CD14-positive monocyte (primary cell): ENCODE results near the gene HS6ST2. TPM values are rescaled to one million over a fixed set of nuclear protein-coding genes. Genes with fewer than 3 reads are reported as not detected.

Source experiments
- DNase-seq, 3 donors: peaks; one replicate each; pipeline ENCODE4 v3.0.0-alpha.2; 2011 to 2022
- H2AFZ ChIP-seq: 2 replicates; pipeline ENCODE4 v1.6.0; 2012; ENCODE audit warnings: mild to moderate bottlenecking, low read depth, low read length, inconsistent platforms; ENCODE audit not compliant: insufficient read depth, poor library complexity, severe bottlenecking
- H3K27ac ChIP-seq, 2 donors: 1 replicate in 1 of 2; 2 replicates in 1 of 2; pipeline ENCODE4 v1.5.1; 2012 to 2013; ENCODE audit warnings: low read length in 2 of 2, control low read depth in 1 of 2, inconsistent platforms in 1 of 2, low read depth in 1 of 2, mild to moderate bottlenecking in 1 of 2
- H3K27me3 ChIP-seq, 2 donors: one replicate each; pipeline versions ENCODE4 v1.6.0 to v1.6.1; 2011 to 2013; ENCODE audit warnings: low read length in 2 of 2; ENCODE audit not compliant: control insufficient read depth in 2 of 2, insufficient read depth in 2 of 2
- H3K36me3 ChIP-seq, 2 donors: replicated peaks in 1 of 2; 1 replicate in 1 of 2; 2 replicates in 1 of 2; pipeline versions ENCODE4 v1.5.1 to v1.6.1; 2012 to 2013; ENCODE audit warnings: low read length in 2 of 2, control low read depth in 1 of 2, inconsistent platforms in 1 of 2, mild to moderate bottlenecking in 1 of 2; ENCODE audit not compliant: insufficient read depth in 2 of 2, control insufficient read depth in 1 of 2
- H3K4me1 ChIP-seq, 2 donors: 1 replicate in 1 of 2; 2 replicates in 1 of 2; pipeline versions ENCODE4 v1.5.1 to v1.6.1; 2012 to 2013; ENCODE audit warnings: low read length in 2 of 2, control low read depth in 1 of 2, inconsistent platforms in 1 of 2, mild to moderate bottlenecking in 1 of 2, moderate library complexity in 1 of 2; ENCODE audit not compliant: insufficient read depth in 2 of 2, control insufficient read depth in 1 of 2
- H3K4me2 ChIP-seq: replicated peaks from 2 replicates; pipeline ENCODE3; 2012; ENCODE audit warnings: low read length, moderate library complexity, mild to moderate bottlenecking; ENCODE audit not compliant: poor library complexity, severe bottlenecking; ENCODE audit errors: extremely low read depth
- H3K4me3 ChIP-seq, 3 experiments: fragments of 200-600 bp in 1 of 3; sonication (generic) in 1 of 3; replicated peaks in 1 of 3; 1 replicate in 2 of 3; 2 replicates in 1 of 3; pipeline ENCODE4 v1.5.1; 2011 to 2013; ENCODE audit warnings: low read length in 3 of 3, mild to moderate bottlenecking in 3 of 3, control low read depth in 2 of 3, low read depth in 2 of 3, inconsistent platforms in 1 of 3, moderate library complexity in 1 of 3
- H3K79me2 ChIP-seq: 2 replicates; pipeline ENCODE4 v1.6.0; 2012; ENCODE audit warnings: mild to moderate bottlenecking, control low read depth, inconsistent platforms, low read length, moderate library complexity; ENCODE audit not compliant: insufficient read depth
- H3K9ac ChIP-seq: 2 replicates; pipeline ENCODE4 v1.6.0; 2017; ENCODE audit warnings: low read length, mild to moderate bottlenecking; ENCODE audit not compliant: insufficient read depth, poor library complexity, severe bottlenecking
- H3K9me3 ChIP-seq, 2 donors: replicated peaks in 1 of 2; 1 replicate in 1 of 2; 2 replicates in 1 of 2; pipeline versions ENCODE4 v1.5.1 to v1.6.1; 2012 to 2013; ENCODE audit warnings: low read length in 2 of 2, control low read depth in 1 of 2; ENCODE audit not compliant: control insufficient read depth in 1 of 2, insufficient read depth in 1 of 2
- H4K20me1 ChIP-seq: 2 replicates; pipeline ENCODE4 v1.6.0; 2012; ENCODE audit warnings: mild to moderate bottlenecking, low read length, control low read depth, moderate library complexity; ENCODE audit not compliant: insufficient read depth
- H3K27ac Mint-ChIP-seq, 7 donors: one replicate each; pipeline ENCODE4 v1.8.0; 2020; ENCODE audit warnings: mild to moderate bottlenecking in 7 of 7, mixed read lengths in 7 of 7, moderate library complexity in 6 of 7, inconsistent platforms in 2 of 7
- H3K27me3 Mint-ChIP-seq, 3 donors: one replicate each; pipeline ENCODE4 v1.8.0; 2021 to 2022; ENCODE audit warnings: low read depth in 3 of 3, mild to moderate bottlenecking in 3 of 3, mixed read lengths in 3 of 3, moderate library complexity in 3 of 3, inconsistent platforms in 1 of 3
- H3K36me3 Mint-ChIP-seq, 2 donors: one replicate each; pipeline ENCODE4 v1.8.0; 2020; ENCODE audit warnings: mixed read lengths in 2 of 2, inconsistent platforms in 1 of 2, mild to moderate bottlenecking in 1 of 2
- H3K4me1 Mint-ChIP-seq: one replicate; pipeline ENCODE4 v1.8.0; 2020; ENCODE audit warnings: mild to moderate bottlenecking, mixed read lengths
- H3K4me3 Mint-ChIP-seq, 2 donors: one replicate each; pipeline ENCODE4 v1.8.0; 2020; ENCODE audit warnings: mild to moderate bottlenecking in 2 of 2, mixed read lengths in 2 of 2, moderate library complexity in 1 of 2
- H3K9me3 Mint-ChIP-seq, 7 donors: one replicate each; pipeline ENCODE4 v1.8.0; 2020 to 2022; ENCODE audit warnings: mixed read lengths in 7 of 7, mild to moderate bottlenecking in 6 of 7, moderate library complexity in 6 of 7, inconsistent platforms in 2 of 7
- CTCF ChIP-seq: fragments of 200-600 bp; IDR thresholded peaks from one replicate; pipeline ENCODE4 v1.8.0; 2022; ENCODE audit warnings: antibody characterized with exemption, mild to moderate bottlenecking
- WGBS: methylation state at CpG from one replicate; pipeline ENCODE4 v1.1.5; 2013; ENCODE audit warnings: missing lambda C conversion rate; ENCODE audit not compliant: insufficient coverage; 5-methylcytosine and 5-hydroxymethylcytosine counted together
- intact Hi-C, 2 donors: fragments of 100-400 bp; cut with micrococcal nuclease; formaldehyde crosslinking; loops; one replicate each; pipeline versions ENCODE4 v1.15.0 to v1.15.1; 2023
- polyA plus RNA-seq, 3 donors: library from polyadenylated mRNA; depleted of rRNA in 1 of 3; unstranded in 2 of 3; stranded (reverse) in 1 of 3; fragments of 300-500 nt in 2 of 3; fragments of >200 nt in 1 of 3; fragmentation: Illumina TruSeq in 2 of 3; gene quantifications; 1 replicate in 2 of 3; 2 replicates in 1 of 3; pipeline ENCODE4 v1.2.3, GENCODE V29; 2012 to 2021

The HS6ST2 gene
- polyA plus RNA-seq, 3 donors = not detected

- no peak overlapping the region for H3K27ac Mint-ChIP-seq
- no peak overlapping the region for H3K4me3 ChIP-seq
- H3K4me3 Mint-ChIP-seq = no peak overlapping the region
These were observed 220.7 kb downstream of the HS6ST2 start for GRCh38 chrX:132737743-132738142.

GRCh38 chrX:132732236-132732635, 226.2 kb downstream of the HS6ST2 start:
- H3K36me3 Mint-ChIP-seq = no peaks in the 10 kb centered on the region
- intact Hi-C loops = no loop called here
- WGBS = no CpG with 5 or more reads among the region's 4 CpGs

More at GRCh38 chrX:132737743-132738142, 220.7 kb downstream of the HS6ST2 start:
- intact Hi-C loops = no loop called here
- 31% methylated on average over 2 of the region's 5 CpGs for WGBS
- peaks cover 6% of the 10 kb centered on the region for H3K4me1 Mint-ChIP-seq
- Histone ChIP-seq H3K4me1 (peaks cover 6 to 8% of the 10 kb centered on the region in 2 donors), H3K79me2 (no peaks in the 10 kb centered on the region), H3K36me3 (no peaks in the 10 kb centered on the region), H3K27ac (no peak overlapping the region), H2AFZ (no peak overlapping the region), H3K27me3 (peaks cover 0 to 7% of the 10 kb centered on the region in 2 donors), H3K4me2 (no peak overlapping the region), H4K20me1 (no peaks in the 10 kb centered on the region), H3K9me3 (no peaks in the 10 kb centered on the region), H3K9ac (no peak overlapping the region)
- TF ChIP-seq CTCF = no peak
- H3K27me3 Mint-ChIP-seq = peaks cover 0 to 25% (median 2%) of the 10 kb centered on the region in 3 donors
- no peaks in the 10 kb centered on the region for H3K9me3 Mint-ChIP-seq
- no peaks in the 10 kb centered on the region for H3K36me3 Mint-ChIP-seq
- no peak for DNase-seq

More at GRCh38 chrX:132732236-132732635, 226.2 kb downstream of the HS6ST2 start:
- no peak for TF ChIP-seq CTCF
- H3K79me2 ChIP-seq = no peaks in the 10 kb centered on the region
- no peaks in the 10 kb centered on the region for H3K9me3 Mint-ChIP-seq
- no peak overlapping the region for H3K4me3 Mint-ChIP-seq
- H3K9me3 ChIP-seq = no peaks in the 10 kb centered on the region
- no peak overlapping the region for H3K4me3 ChIP-seq
- no peak overlapping the region for H3K9ac ChIP-seq
- H4K20me1 ChIP-seq = no peaks in the 10 kb centered on the region
- H3K27me3 Mint-ChIP-seq = peaks cover 0 to 15% (median 0%) of the 10 kb centered on the region in 3 donors
- H3K27ac ChIP-seq = no peak overlapping the region
- peaks cover 0 to 11% of the 10 kb centered on the region in 2 donors for H3K27me3 ChIP-seq
- no peaks in the 10 kb centered on the region for H3K4me1 Mint-ChIP-seq
- H3K36me3 ChIP-seq = no peaks in the 10 kb centered on the region
- H3K4me2 ChIP-seq = no peak overlapping the region
- H3K27ac Mint-ChIP-seq = no peak overlapping the region
- H2AFZ ChIP-seq = no peak overlapping the region
- no peaks in the 10 kb centered on the region for H3K4me1 ChIP-seq
- DNase-seq = no peak
